HepG2 (cell line): ENCODE data around the gene CYTH2. TPM values are rescaled to one million over a fixed set of nuclear protein-coding genes. Genes with fewer than 3 reads are reported as not detected.

Source experiments
- BORCS8-MEF2B ChIP-seq: sonication (generic); formaldehyde crosslinking; IDR thresholded peaks from 2 replicates; pipeline ENCODE4 v1.8.0; 2022; ENCODE audit warnings: mild to moderate bottlenecking, missing genetic modification reagents
- CC2D1A ChIP-seq: sonication (generic); formaldehyde crosslinking; IDR thresholded peaks from 2 replicates; pipeline ENCODE4 v1.8.1; 2023; ENCODE audit warnings: mild to moderate bottlenecking, missing genetic modification reagents
- FOXA3 ChIP-seq: IDR thresholded peaks from 2 replicates; pipeline ENCODE4 v1.6.1; 2016; ENCODE audit warnings: missing genetic modification reagents, missing compliant biosample characterization
- GLI4 ChIP-seq: sonication (generic); formaldehyde crosslinking; IDR thresholded peaks from 2 replicates; pipeline ENCODE4 v1.5.1; 2020; ENCODE audit warnings: missing genetic modification reagents, mild to moderate bottlenecking, moderate library complexity, borderline replicate concordance
- HDAC6 ChIP-seq: fragments of 200-600 bp; sonication (generic); IDR thresholded peaks from 2 replicates; pipeline ENCODE4 v1.7.0; 2017; ENCODE audit warnings: mild to moderate bottlenecking, antibody characterized with exemption, low read length, low read depth
- IKZF1 ChIP-seq: fragments of 450-650 bp; IDR thresholded peaks from 2 replicates; pipeline ENCODE4 v1.7.1; 2016
- NRL ChIP-seq: sonication (generic); formaldehyde crosslinking; IDR thresholded peaks from 2 replicates; pipeline ENCODE4 v1.5.0; 2020; ENCODE audit warnings: missing genetic modification reagents, mild to moderate bottlenecking, moderate library complexity, borderline replicate concordance
- PAX8 ChIP-seq: sonication (generic); formaldehyde crosslinking; IDR thresholded peaks from 2 replicates; pipeline ENCODE4 v1.8.0; 2022; ENCODE audit warnings: mild to moderate bottlenecking, missing genetic modification reagents, borderline replicate concordance
- SMAD3 ChIP-seq: sonication (generic); formaldehyde crosslinking; IDR thresholded peaks from 2 replicates; pipeline ENCODE4 v1.4.0; 2020; ENCODE audit warnings: missing genetic modification reagents
- SSRP1 ChIP-seq: IDR thresholded peaks from 2 replicates; pipeline ENCODE4 v1.6.1; 2016; ENCODE audit warnings: control low read depth
- ZC3H13 ChIP-seq: sonication (generic); formaldehyde crosslinking; IDR thresholded peaks from 2 replicates; pipeline ENCODE4 v1.8.1; 2023; ENCODE audit warnings: mild to moderate bottlenecking, missing genetic modification reagents, moderate library complexity
- ZFX ChIP-seq: sonication (generic); formaldehyde crosslinking; IDR thresholded peaks from 2 replicates; pipeline ENCODE4 v1.4.0; 2020; ENCODE audit warnings: mild to moderate bottlenecking, low read depth, missing genetic modification reagents, moderate library complexity
- ZFYVE20 ChIP-seq: sonication (generic); formaldehyde crosslinking; IDR thresholded peaks from 2 replicates; pipeline ENCODE4 v1.8.0; 2023; ENCODE audit warnings: low read depth, mild to moderate bottlenecking, moderate library complexity, missing genetic modification reagents, borderline replicate concordance
- ZNF274 ChIP-seq: sonication (generic); formaldehyde crosslinking; IDR thresholded peaks from 2 replicates; pipeline ENCODE4 v1.5.1; 2020; ENCODE audit warnings: mild to moderate bottlenecking, missing genetic modification reagents
- ZNF33A ChIP-seq: sonication (generic); formaldehyde crosslinking; IDR thresholded peaks from 2 replicates; pipeline ENCODE4 v1.5.1; 2020; ENCODE audit warnings: missing genetic modification reagents, mild to moderate bottlenecking, moderate library complexity, borderline replicate concordance
- ZNF350 ChIP-seq: sonication (generic); formaldehyde crosslinking; IDR thresholded peaks from 2 replicates; pipeline ENCODE4 v1.4.0; 2020; ENCODE audit warnings: mild to moderate bottlenecking, low read depth, missing genetic modification reagents, borderline replicate concordance
- ZNF430 ChIP-seq: sonication (generic); formaldehyde crosslinking; IDR thresholded peaks from 2 replicates; pipeline ENCODE4 v1.9.0; 2021; ENCODE audit warnings: mild to moderate bottlenecking, missing genetic modification reagents
- ZNF816 ChIP-seq: sonication (generic); formaldehyde crosslinking; IDR thresholded peaks from 2 replicates; pipeline ENCODE4 v1.8.0; 2022; ENCODE audit warnings: missing genetic modification reagents, mild to moderate bottlenecking, borderline replicate concordance
- ZNF891 ChIP-seq: sonication (generic); formaldehyde crosslinking; IDR thresholded peaks from 2 replicates; pipeline ENCODE4 v1.5.0; 2020; ENCODE audit warnings: mild to moderate bottlenecking, missing genetic modification reagents
- polyA plus RNA-seq, 8 experiments: library from polyadenylated mRNA; depleted of rRNA in 3 of 8; stranded (reverse) in 7 of 8; unstranded in 1 of 8; fragments of >200 nt; fragmentation: Illumina TruSeq in 4 of 8; extraction: Trizol in 4 of 8; gene quantifications; 2 replicates each; pipeline versions ENCODE4 v1.2.1 to v1.2.3, GENCODE V29; 2011 to 2016; ENCODE audit warnings: low read depth in 4 of 8, missing spikeins in 1 of 8, mixed read lengths in 1 of 8; ENCODE audit not compliant: insufficient read depth in 1 of 8
- total RNA-seq, 5 experiments: library from RNA; depleted of rRNA; stranded (reverse); fragments of >200 nt; fragmentation: Illumina TruSeq; extraction: Trizol; gene quantifications; 2 replicates each; pipeline ENCODE4 v1.2.3, GENCODE V29; 2016; ENCODE audit warnings: low read depth in 1 of 5
- TF ChIP-seq, protein P1 (sequence below): sonication (generic); formaldehyde crosslinking; IDR thresholded peaks from 2 replicates; pipeline ENCODE4 v1.4.0; 2020; ENCODE audit warnings: mild to moderate bottlenecking, low read depth, missing genetic modification reagents
- TF ChIP-seq, protein P2 (sequence below): IDR thresholded peaks from 2 replicates; pipeline ENCODE4 v1.6.1; 2016; ENCODE audit warnings: mild to moderate bottlenecking, missing biosample characterization, missing genetic modification reagents
- TF ChIP-seq, protein P3 (sequence below): sonication (generic); formaldehyde crosslinking; IDR thresholded peaks from 2 replicates; pipeline ENCODE4 v1.4.0; 2020; ENCODE audit warnings: missing genetic modification reagents
- TF ChIP-seq, protein P4 (sequence below): sonication (generic); formaldehyde crosslinking; IDR thresholded peaks from 2 replicates; pipeline ENCODE4 v1.5.0; 2020; ENCODE audit warnings: mild to moderate bottlenecking, missing genetic modification reagents

Gene CYTH2
- total and polyA plus RNA-seq, 2 of the 13 experiments (the other 11 are each of a cell fraction or from before 2014, with no cell fraction given), result 16.5 to 39.3 TPM

DNA sequence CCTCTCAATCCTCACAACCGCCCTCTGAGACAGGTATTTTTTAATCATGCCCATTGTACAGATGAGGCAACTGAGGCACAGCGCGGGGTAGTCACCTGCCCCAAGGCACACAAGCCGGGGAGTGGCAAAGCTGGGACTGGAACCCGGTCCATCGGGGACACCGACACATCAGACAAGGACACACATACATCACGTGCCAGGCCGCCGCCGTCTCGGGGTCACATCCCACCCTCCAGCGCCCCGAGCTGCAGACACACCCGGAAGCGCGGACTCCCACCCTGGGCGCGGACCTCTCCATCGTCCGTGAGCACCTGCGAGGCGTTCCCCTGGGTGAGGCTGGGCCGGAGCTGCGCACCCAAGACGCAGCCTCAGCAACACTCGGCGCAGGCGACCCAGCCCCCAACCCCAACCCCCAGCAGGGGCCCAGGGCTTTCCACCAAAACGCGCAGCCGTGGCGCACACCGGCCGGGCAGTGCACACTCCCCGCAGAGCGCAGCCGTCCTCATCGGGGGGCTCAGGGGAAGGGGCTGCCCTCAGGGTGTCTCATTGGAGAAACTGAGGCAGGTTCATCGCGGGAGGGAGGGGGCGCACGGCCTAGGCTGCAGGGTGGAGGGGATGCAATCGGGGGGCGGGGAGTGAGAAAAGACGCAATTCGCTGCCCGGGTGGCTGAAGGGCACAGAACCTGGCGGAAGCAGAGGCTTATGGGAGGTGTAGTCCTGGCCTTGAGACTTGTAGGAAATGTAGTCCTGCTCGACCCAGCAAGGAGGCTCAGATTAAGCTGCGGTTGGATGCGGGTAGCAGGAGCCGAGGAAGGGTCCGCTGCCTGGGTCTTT lies 44.3 kb downstream of the CYTH2 start (continued):
- TF ChIP-seq, protein P1, sequence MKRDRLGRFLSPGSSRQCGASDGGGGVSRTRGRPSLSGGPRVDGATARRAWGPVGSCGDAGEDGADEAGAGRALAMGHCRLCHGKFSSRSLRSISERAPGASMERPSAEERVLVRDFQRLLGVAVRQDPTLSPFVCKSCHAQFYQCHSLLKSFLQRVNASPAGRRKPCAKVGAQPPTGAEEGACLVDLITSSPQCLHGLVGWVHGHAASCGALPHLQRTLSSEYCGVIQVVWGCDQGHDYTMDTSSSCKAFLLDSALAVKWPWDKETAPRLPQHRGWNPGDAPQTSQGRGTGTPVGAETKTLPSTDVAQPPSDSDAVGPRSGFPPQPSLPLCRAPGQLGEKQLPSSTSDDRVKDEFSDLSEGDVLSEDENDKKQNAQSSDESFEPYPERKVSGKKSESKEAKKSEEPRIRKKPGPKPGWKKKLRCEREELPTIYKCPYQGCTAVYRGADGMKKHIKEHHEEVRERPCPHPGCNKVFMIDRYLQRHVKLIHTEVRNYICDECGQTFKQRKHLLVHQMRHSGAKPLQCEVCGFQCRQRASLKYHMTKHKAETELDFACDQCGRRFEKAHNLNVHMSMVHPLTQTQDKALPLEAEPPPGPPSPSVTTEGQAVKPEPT (CRISPR knock-in tag), result 0 out of 2 replicates have a peak, but pooled peaks have one; percentile 63
- TF ChIP-seq ZNF350 (0 out of 2 replicates have a peak, but pooled peaks have one; percentile 43), SSRP1 (CRISPR knock-in tag) (no peak), ZNF33A (no peak), ZFYVE20 (CRISPR knock-in tag) (no peak), SMAD3 (CRISPR knock-in tag) (no peak), ZFX (peak; percentile 72), ZNF274 (CRISPR knock-in tag) (0 out of 2 replicates have a peak, but pooled peaks have one; percentile 32), NRL (CRISPR knock-in tag) (no peak), CC2D1A (no peak), ZNF816 (CRISPR knock-in tag) (no peak), BORCS8-MEF2B (CRISPR knock-in tag) (no peak), PAX8 (CRISPR knock-in tag) (no peak), GLI4 (CRISPR knock-in tag) (no peak), ZNF430 (CRISPR knock-in tag) (no peak), ZC3H13 (CRISPR knock-in tag) (no peak), ZNF891 (CRISPR knock-in tag) (no peak), IKZF1 (no peak), FOXA3 (CRISPR knock-in tag) (no peak), HDAC6 (no peak)
- TF ChIP-seq, protein P2, sequence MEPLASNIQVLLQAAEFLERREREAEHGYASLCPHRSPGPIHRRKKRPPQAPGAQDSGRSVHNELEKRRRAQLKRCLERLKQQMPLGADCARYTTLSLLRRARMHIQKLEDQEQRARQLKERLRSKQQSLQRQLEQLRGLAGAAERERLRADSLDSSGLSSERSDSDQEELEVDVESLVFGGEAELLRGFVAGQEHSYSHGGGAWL (CRISPR knock-in tag), result no peak
- TF ChIP-seq, protein P3, sequence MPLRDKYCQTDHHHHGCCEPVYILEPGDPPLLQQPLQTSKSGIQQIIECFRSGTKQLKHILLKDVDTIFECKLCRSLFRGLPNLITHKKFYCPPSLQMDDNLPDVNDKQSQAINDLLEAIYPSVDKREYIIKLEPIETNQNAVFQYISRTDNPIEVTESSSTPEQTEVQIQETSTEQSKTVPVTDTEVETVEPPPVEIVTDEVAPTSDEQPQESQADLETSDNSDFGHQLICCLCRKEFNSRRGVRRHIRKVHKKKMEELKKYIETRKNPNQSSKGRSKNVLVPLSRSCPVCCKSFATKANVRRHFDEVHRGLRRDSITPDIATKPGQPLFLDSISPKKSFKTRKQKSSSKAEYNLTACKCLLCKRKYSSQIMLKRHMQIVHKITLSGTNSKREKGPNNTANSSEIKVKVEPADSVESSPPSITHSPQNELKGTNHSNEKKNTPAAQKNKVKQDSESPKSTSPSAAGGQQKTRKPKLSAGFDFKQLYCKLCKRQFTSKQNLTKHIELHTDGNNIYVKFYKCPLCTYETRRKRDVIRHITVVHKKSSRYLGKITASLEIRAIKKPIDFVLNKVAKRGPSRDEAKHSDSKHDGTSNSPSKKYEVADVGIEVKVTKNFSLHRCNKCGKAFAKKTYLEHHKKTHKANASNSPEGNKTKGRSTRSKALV (CRISPR knock-in tag), result peak; percentile 86
- TF ChIP-seq, protein P4, sequence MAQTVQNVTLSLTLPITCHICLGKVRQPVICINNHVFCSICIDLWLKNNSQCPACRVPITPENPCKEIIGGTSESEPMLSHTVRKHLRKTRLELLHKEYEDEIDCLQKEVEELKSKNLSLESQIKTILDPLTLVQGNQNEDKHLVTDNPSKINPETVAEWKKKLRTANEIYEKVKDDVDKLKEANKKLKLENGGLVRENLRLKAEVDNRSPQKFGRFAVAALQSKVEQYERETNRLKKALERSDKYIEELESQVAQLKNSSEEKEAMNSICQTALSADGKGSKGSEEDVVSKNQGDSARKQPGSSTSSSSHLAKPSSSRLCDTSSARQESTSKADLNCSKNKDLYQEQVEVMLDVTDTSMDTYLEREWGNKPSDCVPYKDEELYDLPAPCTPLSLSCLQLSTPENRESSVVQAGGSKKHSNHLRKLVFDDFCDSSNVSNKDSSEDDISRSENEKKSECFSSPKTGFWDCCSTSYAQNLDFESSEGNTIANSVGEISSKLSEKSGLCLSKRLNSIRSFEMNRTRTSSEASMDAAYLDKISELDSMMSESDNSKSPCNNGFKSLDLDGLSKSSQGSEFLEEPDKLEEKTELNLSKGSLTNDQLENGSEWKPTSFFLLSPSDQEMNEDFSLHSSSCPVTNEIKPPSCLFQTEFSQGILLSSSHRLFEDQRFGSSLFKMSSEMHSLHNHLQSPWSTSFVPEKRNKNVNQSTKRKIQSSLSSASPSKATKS (CRISPR knock-in tag), result no peak
